ENCODE data around the gene SRL. TPM values are rescaled to one million over a fixed set of nuclear protein-coding genes. Genes with fewer than 3 reads are reported as not detected.

Gene SRL
- total and polyA plus RNA-seq, 2 of the 13 experiments (the other 11 are each of a cell fraction or from before 2014, with no cell fraction given), result 0.05 TPM; not detected in 1

DNA sequence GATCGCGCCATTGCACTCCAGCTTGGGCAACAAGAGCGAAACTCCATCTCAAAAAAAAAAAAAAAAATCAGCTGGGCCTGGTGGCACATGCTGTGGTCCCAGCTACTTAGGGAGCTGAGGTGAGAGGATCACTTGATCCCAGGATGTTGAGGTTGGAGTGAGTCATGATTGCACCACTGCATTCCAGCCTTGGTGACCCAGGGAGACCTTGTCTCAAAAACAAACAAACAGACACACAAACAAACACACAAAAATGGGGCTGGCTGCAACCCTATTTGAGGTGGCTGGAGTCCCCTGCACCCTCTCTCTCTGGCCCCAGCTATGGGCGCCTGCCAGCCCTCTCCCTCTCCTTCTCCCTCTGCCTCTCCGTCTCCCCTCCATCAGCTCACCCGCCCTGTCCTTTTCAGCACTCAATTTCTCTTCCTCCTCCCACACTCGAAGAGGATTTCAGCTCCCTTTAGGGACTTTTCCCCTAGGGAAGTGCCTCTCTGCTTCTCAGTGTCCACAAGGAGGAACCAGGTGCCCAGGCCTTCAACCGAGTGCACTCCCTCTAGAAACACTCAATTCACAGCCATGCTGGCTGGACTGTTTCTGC is 48.5 kb upstream of the SRL start (continued):
- TF ChIP-seq, protein P1, sequence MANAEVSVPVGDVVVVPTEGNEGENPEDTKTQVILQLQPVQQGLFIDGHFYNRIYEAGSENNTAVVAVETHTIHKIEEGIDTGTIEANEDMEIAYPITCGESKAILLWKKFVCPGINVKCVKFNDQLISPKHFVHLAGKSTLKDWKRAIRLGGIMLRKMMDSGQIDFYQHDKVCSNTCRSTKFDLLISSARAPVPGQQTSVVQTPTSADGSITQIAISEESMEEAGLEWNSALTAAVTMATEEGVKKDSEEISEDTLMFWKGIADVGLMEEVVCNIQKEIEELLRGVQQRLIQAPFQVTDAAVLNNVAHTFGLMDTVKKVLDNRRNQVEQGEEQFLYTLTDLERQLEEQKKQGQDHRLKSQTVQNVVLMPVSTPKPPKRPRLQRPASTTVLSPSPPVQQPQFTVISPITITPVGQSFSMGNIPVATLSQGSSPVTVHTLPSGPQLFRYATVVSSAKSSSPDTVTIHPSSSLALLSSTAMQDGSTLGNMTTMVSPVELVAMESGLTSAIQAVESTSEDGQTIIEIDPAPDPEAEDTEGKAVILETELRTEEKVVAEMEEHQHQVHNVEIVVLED (CRISPR knock-in tag; IDR thresholded peaks at IDR 0.05; ENCODE audit: borderline replicate concordance), result no peak
- TF ChIP-seq, protein P2, sequence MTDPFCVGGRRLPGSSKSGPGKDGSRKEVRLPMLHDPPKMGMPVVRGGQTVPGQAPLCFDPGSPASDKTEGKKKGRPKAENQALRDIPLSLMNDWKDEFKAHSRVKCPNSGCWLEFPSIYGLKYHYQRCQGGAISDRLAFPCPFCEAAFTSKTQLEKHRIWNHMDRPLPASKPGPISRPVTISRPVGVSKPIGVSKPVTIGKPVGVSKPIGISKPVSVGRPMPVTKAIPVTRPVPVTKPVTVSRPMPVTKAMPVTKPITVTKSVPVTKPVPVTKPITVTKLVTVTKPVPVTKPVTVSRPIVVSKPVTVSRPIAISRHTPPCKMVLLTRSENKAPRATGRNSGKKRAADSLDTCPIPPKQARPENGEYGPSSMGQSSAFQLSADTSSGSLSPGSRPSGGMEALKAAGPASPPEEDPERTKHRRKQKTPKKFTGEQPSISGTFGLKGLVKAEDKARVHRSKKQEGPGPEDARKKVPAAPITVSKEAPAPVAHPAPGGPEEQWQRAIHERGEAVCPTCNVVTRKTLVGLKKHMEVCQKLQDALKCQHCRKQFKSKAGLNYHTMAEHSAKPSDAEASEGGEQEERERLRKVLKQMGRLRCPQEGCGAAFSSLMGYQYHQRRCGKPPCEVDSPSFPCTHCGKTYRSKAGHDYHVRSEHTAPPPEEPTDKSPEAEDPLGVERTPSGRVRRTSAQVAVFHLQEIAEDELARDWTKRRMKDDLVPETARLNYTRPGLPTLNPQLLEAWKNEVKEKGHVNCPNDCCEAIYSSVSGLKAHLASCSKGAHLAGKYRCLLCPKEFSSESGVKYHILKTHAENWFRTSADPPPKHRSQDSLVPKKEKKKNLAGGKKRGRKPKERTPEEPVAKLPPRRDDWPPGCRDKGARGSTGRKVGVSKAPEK (CRISPR knock-in tag; IDR thresholded peaks at IDR 0.05; ENCODE audit: borderline replicate concordance), result no peak
- no peak for TF ChIP-seq SIN3B (IDR thresholded peaks at IDR 0.05; ENCODE audit: low read length)
- no peak for TF ChIP-seq ARNT (IDR thresholded peaks at IDR 0.05)
- TF ChIP-seq, protein P3, sequence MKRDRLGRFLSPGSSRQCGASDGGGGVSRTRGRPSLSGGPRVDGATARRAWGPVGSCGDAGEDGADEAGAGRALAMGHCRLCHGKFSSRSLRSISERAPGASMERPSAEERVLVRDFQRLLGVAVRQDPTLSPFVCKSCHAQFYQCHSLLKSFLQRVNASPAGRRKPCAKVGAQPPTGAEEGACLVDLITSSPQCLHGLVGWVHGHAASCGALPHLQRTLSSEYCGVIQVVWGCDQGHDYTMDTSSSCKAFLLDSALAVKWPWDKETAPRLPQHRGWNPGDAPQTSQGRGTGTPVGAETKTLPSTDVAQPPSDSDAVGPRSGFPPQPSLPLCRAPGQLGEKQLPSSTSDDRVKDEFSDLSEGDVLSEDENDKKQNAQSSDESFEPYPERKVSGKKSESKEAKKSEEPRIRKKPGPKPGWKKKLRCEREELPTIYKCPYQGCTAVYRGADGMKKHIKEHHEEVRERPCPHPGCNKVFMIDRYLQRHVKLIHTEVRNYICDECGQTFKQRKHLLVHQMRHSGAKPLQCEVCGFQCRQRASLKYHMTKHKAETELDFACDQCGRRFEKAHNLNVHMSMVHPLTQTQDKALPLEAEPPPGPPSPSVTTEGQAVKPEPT (CRISPR knock-in tag; IDR thresholded peaks at IDR 0.05; ENCODE audit: low read depth), result no peak
- TF ChIP-seq, protein P4, sequence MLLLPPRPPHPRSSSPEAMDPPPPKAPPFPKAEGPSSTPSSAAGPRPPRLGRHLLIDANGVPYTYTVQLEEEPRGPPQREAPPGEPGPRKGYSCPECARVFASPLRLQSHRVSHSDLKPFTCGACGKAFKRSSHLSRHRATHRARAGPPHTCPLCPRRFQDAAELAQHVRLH (CRISPR knock-in tag; IDR thresholded peaks at IDR 0.05; ENCODE audit: borderline replicate concordance, low read depth), result peak; percentile 33; the same call in 1 of the 2 replicates
- TF ChIP-seq, protein P5, sequence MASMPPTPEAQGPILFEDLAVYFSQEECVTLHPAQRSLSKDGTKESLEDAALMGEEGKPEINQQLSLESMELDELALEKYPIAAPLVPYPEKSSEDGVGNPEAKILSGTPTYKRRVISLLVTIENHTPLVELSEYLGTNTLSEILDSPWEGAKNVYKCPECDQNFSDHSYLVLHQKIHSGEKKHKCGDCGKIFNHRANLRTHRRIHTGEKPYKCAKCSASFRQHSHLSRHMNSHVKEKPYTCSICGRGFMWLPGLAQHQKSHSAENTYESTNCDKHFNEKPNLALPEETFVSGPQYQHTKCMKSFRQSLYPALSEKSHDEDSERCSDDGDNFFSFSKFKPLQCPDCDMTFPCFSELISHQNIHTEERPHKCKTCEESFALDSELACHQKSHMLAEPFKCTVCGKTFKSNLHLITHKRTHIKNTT (CRISPR knock-in tag; IDR thresholded peaks at IDR 0.05), result no peak
- TF ChIP-seq, protein P6, sequence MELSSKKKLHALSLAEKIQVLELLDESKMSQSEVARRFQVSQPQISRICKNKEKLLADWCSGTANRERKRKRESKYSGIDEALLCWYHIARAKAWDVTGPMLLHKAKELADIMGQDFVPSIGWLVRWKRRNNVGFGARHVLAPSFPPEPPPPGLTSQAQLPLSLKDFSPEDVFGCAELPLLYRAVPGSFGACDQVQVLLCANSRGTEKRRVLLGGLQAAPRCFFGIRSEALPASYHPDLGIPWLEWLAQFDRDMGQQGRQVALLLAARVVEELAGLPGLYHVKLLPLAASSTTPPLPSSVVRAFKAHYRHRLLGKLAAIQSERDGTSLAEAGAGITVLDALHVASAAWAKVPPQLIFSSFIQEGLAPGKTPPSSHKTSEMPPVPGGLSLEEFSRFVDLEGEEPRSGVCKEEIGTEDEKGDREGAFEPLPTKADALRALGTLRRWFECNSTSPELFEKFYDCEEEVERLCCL (CRISPR knock-in tag; IDR thresholded peaks at IDR 0.05; ENCODE audit: borderline replicate concordance), result no peak
- TF ChIP-seq ZNF615 (CRISPR knock-in tag; IDR thresholded peaks at IDR 0.05; ENCODE audit: borderline replicate concordance), result no peak
- no peak for TF ChIP-seq ELF4 (CRISPR knock-in tag; IDR thresholded peaks at IDR 0.05; ENCODE audit: borderline replicate concordance)
- TF ChIP-seq PRPF4 (IDR thresholded peaks at IDR 0.05; ENCODE audit: low read depth, low read length, poor library complexity, severe bottlenecking), result no peak
- TF ChIP-seq FOXA1 (IDR thresholded peaks at IDR 0.05), result no peak
- peak; percentile 59; the same call in 1 of the 2 replicates for TF ChIP-seq FOXA1 (CRISPR knock-in tag; IDR thresholded peaks at IDR 0.05)
- TF ChIP-seq ARNT2 (CRISPR knock-in tag; IDR thresholded peaks at IDR 0.05; ENCODE audit: low read depth), result 0 out of 2 replicates have a peak, but pooled peaks have one; percentile 28
- TF ChIP-seq ATRX (CRISPR knock-in tag; IDR thresholded peaks at IDR 0.05; ENCODE audit: borderline replicate concordance), result no peak
- no peak for TF ChIP-seq ZNF468 (CRISPR knock-in tag; IDR thresholded peaks at IDR 0.05)
- no peak for TF ChIP-seq ZFP82 (CRISPR knock-in tag; IDR thresholded peaks at IDR 0.05; ENCODE audit: borderline replicate concordance)
- no peak for TF ChIP-seq ZNF775 (CRISPR knock-in tag; IDR thresholded peaks at IDR 0.05; ENCODE audit: borderline replicate concordance)
- no peak for TF ChIP-seq NCOA5 (CRISPR knock-in tag; IDR thresholded peaks at IDR 0.05)
- TF ChIP-seq FOXJ3 (CRISPR knock-in tag; IDR thresholded peaks at IDR 0.05; ENCODE audit: borderline replicate concordance), result no peak
- no peak for TF ChIP-seq SNAI1 (CRISPR knock-in tag; IDR thresholded peaks at IDR 0.05; ENCODE audit: borderline replicate concordance)

Measured in HepG2 (cell line).